NCI-H2081 (cell line): ENCODE measurements around the gene SPNS1.
"Not testable (repeated sequence)": the region's sequence is repeated elsewhere in the genome, so short reads cannot be mapped to it uniquely, and the experiment has no call there.

Experiments
- DNase-seq, 2 experiments: peaks; one replicate each; lab custom pipeline; 2025; lab: John Stamatoyannopoulos, UW

Gene SPNS1

GRCh38 chr16:28990375-28991040 lies 15.9 kb downstream of the SPNS1 start:
- no peak for DNase-seq

GRCh38 chr16:28991687-28992086 lies 17.1 kb downstream of the SPNS1 start:
- DNase-seq: no peak

- DNase-seq: no peak
Measured at GRCh38 chr16:28992496-28992895, 17.9 kb downstream of the SPNS1 start.

GRCh38 chr16:28998837-28999236 lies 24.3 kb downstream of the SPNS1 start:
- no peak for DNase-seq

GRCh38 chr16:28999577-28999976 lies 25.0 kb downstream of the SPNS1 start:
- DNase-seq: no peak

GRCh38 chr16:29000019-29000418 lies 25.4 kb downstream of the SPNS1 start:
- no peak for DNase-seq

- not testable (repeated sequence) for DNase-seq
Measured at GRCh38 chr16:29004496-29005139, 30.0 kb downstream of the SPNS1 start.

- no peak for DNase-seq
Measured at GRCh38 chr16:29007730-29008593, 33.4 kb downstream of the SPNS1 start.

- DNase-seq: no peak
Measured at GRCh38 chr16:29009050-29009837, 34.7 kb downstream of the SPNS1 start.

GRCh38 chr16:29009838-29010166 lies 35.2 kb downstream of the SPNS1 start:
- no peak for DNase-seq

GRCh38 chr16:29011112-29011511 lies 36.5 kb downstream of the SPNS1 start:
- DNase-seq: no peak

GRCh38 chr16:29011851-29012250 lies 37.3 kb downstream of the SPNS1 start:
- DNase-seq: no peak

GRCh38 chr16:29012913-29013553 lies 38.5 kb downstream of the SPNS1 start:
- no peak for DNase-seq

GRCh38 chr16:29014561-29015069 lies 40.0 kb downstream of the SPNS1 start:
- DNase-seq: no peak

GRCh38 chr16:29022196-29022595 lies 47.6 kb downstream of the SPNS1 start:
- no peak for DNase-seq

GRCh38 chr16:29023279-29024277 lies 49.0 kb downstream of the SPNS1 start:
- no peak for DNase-seq

- DNase-seq: no peak
Measured at GRCh38 chr16:29024278-29024677, 49.7 kb downstream of the SPNS1 start.

GRCh38 chr16:29025218-29025617 lies 50.6 kb downstream of the SPNS1 start:
- no peak for DNase-seq

- no peak for DNase-seq
Measured at GRCh38 chr16:29025735-29026134, 51.2 kb downstream of the SPNS1 start.

GRCh38 chr16:29028457-29029167 lies 54.0 kb downstream of the SPNS1 start:
- no peak for DNase-seq
